ENCODE data around the gene CD86.

- TF ChIP-seq POLR2AphosphoS5 (IDR thresholded peaks at IDR 0.05) = no peak
- TF ChIP-seq EP300 (IDR thresholded peaks at IDR 0.05; ENCODE audit: low read depth) = no peak
- TF ChIP-seq CTCF (IDR thresholded peaks at IDR 0.05) = no peak
These were observed 12.0 kb downstream of the CD86 start for GRCh38 chr3:122067214-122067550.
